ENCODE results near the gene MYT1.
"Not testable (repeated sequence)": the region's sequence is repeated elsewhere in the genome, so short reads cannot be mapped to it uniquely, and the experiment has no call there.

The MYT1 gene

GRCh38 chr20:64119681-64120341 is 44.4 kb upstream of the MYT1 start:
- ChIA-PET CTCF (interaction anchor here (0.6 to 4.8 kb wide), 26 partner anchors 10 to 624 kb away, joined by 3 to 69 read pairs (median 4); partner anchors contain the start of genes C20orf204, LKAAEAR1, NPBWR2 and OPRL1), POLR2A (no interaction called here)
- no peak for DNase-seq (ENCODE audit: low read depth, low spot score)
- TF ChIP-seq, protein P1, sequence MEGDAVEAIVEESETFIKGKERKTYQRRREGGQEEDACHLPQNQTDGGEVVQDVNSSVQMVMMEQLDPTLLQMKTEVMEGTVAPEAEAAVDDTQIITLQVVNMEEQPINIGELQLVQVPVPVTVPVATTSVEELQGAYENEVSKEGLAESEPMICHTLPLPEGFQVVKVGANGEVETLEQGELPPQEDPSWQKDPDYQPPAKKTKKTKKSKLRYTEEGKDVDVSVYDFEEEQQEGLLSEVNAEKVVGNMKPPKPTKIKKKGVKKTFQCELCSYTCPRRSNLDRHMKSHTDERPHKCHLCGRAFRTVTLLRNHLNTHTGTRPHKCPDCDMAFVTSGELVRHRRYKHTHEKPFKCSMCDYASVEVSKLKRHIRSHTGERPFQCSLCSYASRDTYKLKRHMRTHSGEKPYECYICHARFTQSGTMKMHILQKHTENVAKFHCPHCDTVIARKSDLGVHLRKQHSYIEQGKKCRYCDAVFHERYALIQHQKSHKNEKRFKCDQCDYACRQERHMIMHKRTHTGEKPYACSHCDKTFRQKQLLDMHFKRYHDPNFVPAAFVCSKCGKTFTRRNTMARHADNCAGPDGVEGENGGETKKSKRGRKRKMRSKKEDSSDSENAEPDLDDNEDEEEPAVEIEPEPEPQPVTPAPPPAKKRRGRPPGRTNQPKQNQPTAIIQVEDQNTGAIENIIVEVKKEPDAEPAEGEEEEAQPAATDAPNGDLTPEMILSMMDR (IDR thresholded peaks at IDR 0.05; ENCODE audit: insufficient read depth, low read length, missing control alignments), result no peak
- H3K4me3 ChIP-seq (ENCODE audit: low read depth, low read length), result no peak overlapping the region

DNA sequence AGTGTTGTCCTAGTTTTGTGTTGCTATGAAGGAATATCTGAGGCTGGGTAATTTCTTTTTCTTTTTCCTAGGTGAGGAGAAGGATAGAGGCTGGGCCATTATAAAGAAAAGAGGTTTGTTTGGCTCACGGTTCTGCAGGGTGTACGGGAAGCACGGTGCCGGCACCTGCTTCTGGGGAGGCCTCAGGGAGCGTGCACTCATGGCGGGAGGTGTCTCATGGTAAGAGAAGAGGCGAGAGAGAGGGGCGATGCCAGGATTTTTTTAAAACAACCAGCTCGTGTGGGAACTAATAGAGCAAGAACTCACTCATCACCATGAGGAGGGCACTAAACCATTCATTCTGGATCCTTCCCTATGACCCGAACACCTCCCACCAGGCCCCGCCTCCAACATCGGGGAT is 42.7 kb upstream of the MYT1 start:
- TF ChIP-seq, protein P1 (IDR thresholded peaks at IDR 0.05; ENCODE audit: insufficient read depth, low read length, missing control alignments), result no peak
- no peak overlapping the region for H3K4me3 ChIP-seq (ENCODE audit: low read depth, low read length)
- CTCF ChIA-PET, result interaction anchor here (0.8 to 4.8 kb wide), 17 partner anchors 12 to 898 kb away, joined by 3 to 69 read pairs (median 6); partner anchors contain the start of genes C20orf204, LKAAEAR1, NPBWR2 and OPRL1
- POLR2A ChIA-PET, result no interaction called here
- no peak for DNase-seq (ENCODE audit: low read depth, low spot score)

DNA sequence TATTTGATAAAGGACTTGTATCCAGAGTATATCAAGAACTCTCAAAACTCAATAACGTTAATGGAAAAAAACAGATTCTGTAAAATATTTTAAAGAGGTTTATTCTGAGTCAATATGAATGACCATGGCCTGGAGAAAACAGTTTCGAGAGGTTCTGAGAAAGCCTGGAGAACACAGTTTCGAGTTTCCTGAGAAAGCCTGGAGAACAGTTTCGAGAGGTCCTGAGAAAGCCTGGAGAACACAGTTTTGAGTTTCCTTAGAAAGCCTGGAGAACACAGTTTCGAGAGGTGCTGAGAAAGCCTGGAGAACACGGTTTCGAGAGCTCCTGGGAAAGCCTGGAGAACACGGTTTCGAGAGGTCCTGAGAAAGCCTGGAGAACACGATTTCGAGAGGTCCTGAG is 41.3 kb upstream of the MYT1 start:
- POLR2A ChIA-PET; DNase-seq (ENCODE audit: low read depth, low spot score); H3K4me3 ChIP-seq (ENCODE audit: low read depth, low read length): not testable (repeated sequence)
- CTCF ChIA-PET, result interaction anchor here (0.9 to 4.8 kb wide), 4 partner anchors 13 to 142 kb away, joined by 3 to 69 read pairs (median 52); partner anchors contain the start of genes C20orf204, LKAAEAR1, NPBWR2 and OPRL1

GRCh38 chr20:64123517-64123916 is 40.7 kb upstream of the MYT1 start:
- H3K4me3 ChIP-seq (ENCODE audit: low read depth, low read length); DNase-seq (ENCODE audit: low read depth, low spot score); POLR2A ChIA-PET: not testable (repeated sequence)
- CTCF ChIA-PET, result interaction anchor here (4.6 to 4.8 kb wide), 2 partner anchors 14 to 42 kb away, joined by 51 to 52 read pairs; partner anchors contain the start of genes LKAAEAR1, NPBWR2, OPRL1 and RGS19

- TF ChIP-seq, protein P1 (IDR thresholded peaks at IDR 0.05; ENCODE audit: insufficient read depth, low read length, missing control alignments), result no peak
- DNase-seq (ENCODE audit: low read depth, low spot score), result no peak
- ChIA-PET CTCF (no interaction called here), POLR2A (no interaction called here)
- H3K4me3 ChIP-seq (ENCODE audit: low read depth, low read length), result no peak overlapping the region
Measured at GRCh38 chr20:64129146-64129782, 35.0 kb upstream of the MYT1 start.

GRCh38 chr20:64130271-64130670 is 34.0 kb upstream of the MYT1 start:
- TF ChIP-seq, protein P1 (IDR thresholded peaks at IDR 0.05; ENCODE audit: insufficient read depth, low read length, missing control alignments), result no peak
- H3K4me3 ChIP-seq (ENCODE audit: low read depth, low read length), result no peak overlapping the region
- ChIA-PET CTCF (no interaction called here), POLR2A (no interaction called here)
- DNase-seq (ENCODE audit: low read depth, low spot score), result no peak

DNA sequence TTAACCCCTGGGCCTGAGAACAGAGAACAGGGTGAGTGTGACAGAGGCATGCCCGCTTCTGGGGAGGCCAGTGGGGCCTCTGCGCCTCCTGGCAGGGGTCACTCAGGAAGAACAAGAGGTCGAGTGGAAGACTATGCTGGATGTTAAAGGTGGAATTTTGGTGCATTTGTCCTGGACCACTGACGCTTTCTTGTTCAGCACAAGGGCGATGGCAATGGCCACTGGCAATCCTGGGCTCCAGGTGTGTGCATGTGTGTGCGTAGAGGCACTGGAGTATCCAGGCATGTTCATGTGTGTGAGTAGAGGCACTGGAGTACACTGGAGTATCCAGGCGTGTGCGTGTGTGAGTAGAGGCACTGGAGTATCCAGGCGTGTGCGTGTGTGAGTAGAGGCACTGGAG is 33.4 kb upstream of the MYT1 start:
- TF ChIP-seq, protein P1 (IDR thresholded peaks at IDR 0.05; ENCODE audit: insufficient read depth, low read length, missing control alignments), result no peak
- ChIA-PET POLR2A (no interaction called here), CTCF (no interaction called here)
- no peak for DNase-seq (ENCODE audit: low read depth, low spot score)
- H3K4me3 ChIP-seq (ENCODE audit: low read depth, low read length), result no peak overlapping the region

All from AG04449 (cell line).